DND-41 (cell line): ENCODE data around the gene CBARP.
"Not testable (repeated sequence)": the region's sequence is repeated elsewhere in the genome, so short reads cannot be mapped to it uniquely, and the experiment has no call there.

Source experiments
- ATAC-seq: fragments of 200-7000 bp; cut with Tn5 transposase; 3 replicates; pipeline ENCODE4 v1.9.1; 2021; ENCODE audit warnings: low read depth; ENCODE audit not compliant: insufficient read depth
- DNase-seq: peaks from one replicate; pipeline ENCODE4 v3.0.0-alpha.2; 2020
- H2AFZ ChIP-seq: 2 replicates; pipeline ENCODE4 v1.6.0; 2012; ENCODE audit warnings: low read depth, low read length
- H3K27ac ChIP-seq: 2 replicates; pipeline ENCODE4 v1.5.1; 2012; ENCODE audit warnings: low read length, inconsistent platforms
- H3K27me3 ChIP-seq: fragments of 200-600 bp; sonication (generic); 2 replicates; pipeline ENCODE4 v1.6.0; 2012; ENCODE audit warnings: low read length, mild to moderate bottlenecking, inconsistent platforms; ENCODE audit not compliant: insufficient read depth, poor library complexity
- H3K36me3 ChIP-seq: 2 replicates; pipeline ENCODE4 v1.5.1; 2012; ENCODE audit warnings: low read length, inconsistent platforms; ENCODE audit not compliant: insufficient read depth
- H3K4me1 ChIP-seq: 2 replicates; pipeline ENCODE4 v1.5.1; 2012; ENCODE audit warnings: mild to moderate bottlenecking, low read length; ENCODE audit not compliant: insufficient read depth
- H3K4me2 ChIP-seq: 2 replicates; pipeline ENCODE4 v1.6.0; 2012; ENCODE audit warnings: mild to moderate bottlenecking, moderate library complexity, low read length, inconsistent platforms; ENCODE audit not compliant: insufficient read depth
- H3K4me3 ChIP-seq, 2 experiments: fragments of 200-600 bp in 1 of 2; shearing (Covaris generic) in 1 of 2; 2 replicates each; pipeline ENCODE4 v1.5.1; 2012 to 2016; ENCODE audit warnings: inconsistent platforms in 2 of 2, low read length in 2 of 2, mild to moderate bottlenecking in 2 of 2, low read depth in 1 of 2, moderate library complexity in 1 of 2
- H3K79me2 ChIP-seq: 2 replicates; pipeline ENCODE4 v1.6.0; 2012; ENCODE audit warnings: low read length, inconsistent platforms; ENCODE audit not compliant: insufficient read depth
- H3K9ac ChIP-seq: 2 replicates; pipeline ENCODE4 v1.6.0; 2012; ENCODE audit warnings: low read depth, mild to moderate bottlenecking, inconsistent platforms, low read length, moderate library complexity
- H3K9me3 ChIP-seq: 2 replicates; pipeline ENCODE4 v1.5.1; 2012; ENCODE audit warnings: low read length, moderate library complexity, mild to moderate bottlenecking, inconsistent platforms; ENCODE audit not compliant: insufficient read depth, severe bottlenecking
- H4K20me1 ChIP-seq: 2 replicates; pipeline ENCODE4 v1.6.0; 2012; ENCODE audit warnings: low read length; ENCODE audit not compliant: insufficient read depth
- EZH2 ChIP-seq: IDR thresholded peaks from 3 replicates; pipeline ENCODE4 v1.6.1; 2012; ENCODE audit warnings: borderline replicate concordance, low read depth, mild to moderate bottlenecking, moderate library complexity, low read length, inconsistent platforms; ENCODE audit not compliant: severe bottlenecking
- TF ChIP-seq, protein P1 (sequence below): IDR thresholded peaks from 2 replicates; pipeline ENCODE4 v1.5.1; 2012; ENCODE audit warnings: borderline replicate concordance, low read length, moderate library complexity, mild to moderate bottlenecking; ENCODE audit not compliant: poor library complexity, severe bottlenecking; ENCODE audit errors: extremely low read depth

Gene CBARP

DNA sequence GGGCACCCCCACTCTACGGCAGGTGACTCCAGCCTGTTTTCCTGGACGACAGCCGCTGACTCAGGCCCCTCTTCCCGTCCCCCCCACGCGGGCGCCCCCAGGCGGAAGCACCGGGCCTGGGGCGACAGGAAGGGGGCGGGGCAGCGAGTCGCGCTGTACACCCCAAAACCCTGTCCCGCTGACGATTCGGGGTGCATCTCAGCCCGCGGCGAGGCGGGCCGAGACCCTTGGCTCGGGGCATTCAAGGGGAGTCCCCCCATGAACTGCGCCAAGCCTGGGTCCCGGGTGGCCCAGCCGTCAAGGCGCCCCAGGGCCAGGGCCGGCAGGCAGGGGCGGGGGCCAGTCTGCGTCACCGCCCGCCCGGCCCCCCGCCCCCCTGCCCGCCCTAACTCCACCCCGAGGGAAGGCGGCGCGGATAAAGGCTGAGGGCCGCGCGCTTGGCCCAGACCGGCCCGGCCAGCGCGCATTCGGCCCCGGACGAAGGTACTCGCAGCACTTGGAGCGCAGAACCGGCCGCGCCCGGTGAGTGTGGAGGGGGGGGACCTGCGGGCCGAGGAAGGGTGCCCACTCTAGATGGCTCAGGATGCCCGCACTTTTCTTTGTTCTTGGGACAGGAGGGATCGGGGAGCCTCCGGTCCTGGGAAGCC lies 10.5 kb upstream of the CBARP start, which contains the start of gene MIDN:
Gene MIDN (plus strand): TSS at position 445 of the 647 bp plus-strand sequence. CDS start 1,714 bp downstream, outside the sequence.
- no peak for ATAC-seq
- Histone ChIP-seq H3K9me3 (no peaks in the 10 kb centered on the region), H3K36me3 (peaks cover 23% of the 10 kb centered on the region; the same call in 1 of the 2 replicates), H2AFZ (peak within 1 kb of the TSS; percentile 65), H3K79me2 (peaks cover 43% of the 10 kb centered on the region), H3K4me1 (peaks cover 46% of the 10 kb centered on the region), H4K20me1 (peaks cover 36% of the 10 kb centered on the region), H3K4me2 (peak within 1 kb of the TSS; percentile 71), H3K27me3 (no peaks in the 10 kb centered on the region), H3K4me3 (peak within 1 kb of the TSS; percentile 24 to 57; a peak in 3 of 4 replicates), H3K27ac (peak within 1 kb of the TSS; percentile 78), H3K9ac (peak within 1 kb of the TSS; percentile 96)
- TF ChIP-seq, protein P1, sequence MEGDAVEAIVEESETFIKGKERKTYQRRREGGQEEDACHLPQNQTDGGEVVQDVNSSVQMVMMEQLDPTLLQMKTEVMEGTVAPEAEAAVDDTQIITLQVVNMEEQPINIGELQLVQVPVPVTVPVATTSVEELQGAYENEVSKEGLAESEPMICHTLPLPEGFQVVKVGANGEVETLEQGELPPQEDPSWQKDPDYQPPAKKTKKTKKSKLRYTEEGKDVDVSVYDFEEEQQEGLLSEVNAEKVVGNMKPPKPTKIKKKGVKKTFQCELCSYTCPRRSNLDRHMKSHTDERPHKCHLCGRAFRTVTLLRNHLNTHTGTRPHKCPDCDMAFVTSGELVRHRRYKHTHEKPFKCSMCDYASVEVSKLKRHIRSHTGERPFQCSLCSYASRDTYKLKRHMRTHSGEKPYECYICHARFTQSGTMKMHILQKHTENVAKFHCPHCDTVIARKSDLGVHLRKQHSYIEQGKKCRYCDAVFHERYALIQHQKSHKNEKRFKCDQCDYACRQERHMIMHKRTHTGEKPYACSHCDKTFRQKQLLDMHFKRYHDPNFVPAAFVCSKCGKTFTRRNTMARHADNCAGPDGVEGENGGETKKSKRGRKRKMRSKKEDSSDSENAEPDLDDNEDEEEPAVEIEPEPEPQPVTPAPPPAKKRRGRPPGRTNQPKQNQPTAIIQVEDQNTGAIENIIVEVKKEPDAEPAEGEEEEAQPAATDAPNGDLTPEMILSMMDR = no peak
- TF ChIP-seq EZH2 = no peak
- no peak for DNase-seq

DNA sequence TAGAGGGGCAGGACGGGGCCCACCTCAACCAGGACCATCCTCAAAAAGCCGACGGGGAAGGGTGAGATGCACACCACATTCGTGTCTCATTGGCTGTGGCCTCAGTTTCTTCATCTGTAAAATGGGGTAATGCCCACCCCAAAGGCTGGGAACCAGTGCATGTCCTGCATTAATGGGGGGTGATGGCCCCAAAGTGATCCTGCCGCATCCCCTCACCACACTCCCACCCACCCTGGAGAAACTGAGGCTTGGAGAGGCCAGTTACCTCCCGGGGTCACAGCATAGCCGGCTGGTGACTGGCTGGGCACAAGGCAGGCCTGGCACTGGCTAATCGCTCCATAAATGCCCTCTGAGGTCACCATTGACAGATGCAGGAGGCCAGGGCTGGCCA lies 9.9 kb upstream of the CBARP start:
- H3K36me3 ChIP-seq = peaks cover 22% of the 10 kb centered on the region; the same call in 1 of the 2 replicates
- no peak overlapping the region for H3K4me3 ChIP-seq
- H4K20me1 ChIP-seq = peaks cover 32% of the 10 kb centered on the region
- peaks cover 46% of the 10 kb centered on the region for H3K79me2 ChIP-seq
- no peaks in the 10 kb centered on the region for H3K9me3 ChIP-seq
- ATAC-seq (no peak), DNase-seq (no peak)
- no peak overlapping the region for H2AFZ ChIP-seq
- H3K4me1 ChIP-seq = peaks cover 46% of the 10 kb centered on the region
- H3K9ac ChIP-seq = no peak overlapping the region
- no peak for TF ChIP-seq EZH2
- TF ChIP-seq, protein P1 = no peak
- no peaks in the 10 kb centered on the region for H3K27me3 ChIP-seq
- H3K27ac ChIP-seq = no peak overlapping the region
- H3K4me2 ChIP-seq = no peak overlapping the region

DNA sequence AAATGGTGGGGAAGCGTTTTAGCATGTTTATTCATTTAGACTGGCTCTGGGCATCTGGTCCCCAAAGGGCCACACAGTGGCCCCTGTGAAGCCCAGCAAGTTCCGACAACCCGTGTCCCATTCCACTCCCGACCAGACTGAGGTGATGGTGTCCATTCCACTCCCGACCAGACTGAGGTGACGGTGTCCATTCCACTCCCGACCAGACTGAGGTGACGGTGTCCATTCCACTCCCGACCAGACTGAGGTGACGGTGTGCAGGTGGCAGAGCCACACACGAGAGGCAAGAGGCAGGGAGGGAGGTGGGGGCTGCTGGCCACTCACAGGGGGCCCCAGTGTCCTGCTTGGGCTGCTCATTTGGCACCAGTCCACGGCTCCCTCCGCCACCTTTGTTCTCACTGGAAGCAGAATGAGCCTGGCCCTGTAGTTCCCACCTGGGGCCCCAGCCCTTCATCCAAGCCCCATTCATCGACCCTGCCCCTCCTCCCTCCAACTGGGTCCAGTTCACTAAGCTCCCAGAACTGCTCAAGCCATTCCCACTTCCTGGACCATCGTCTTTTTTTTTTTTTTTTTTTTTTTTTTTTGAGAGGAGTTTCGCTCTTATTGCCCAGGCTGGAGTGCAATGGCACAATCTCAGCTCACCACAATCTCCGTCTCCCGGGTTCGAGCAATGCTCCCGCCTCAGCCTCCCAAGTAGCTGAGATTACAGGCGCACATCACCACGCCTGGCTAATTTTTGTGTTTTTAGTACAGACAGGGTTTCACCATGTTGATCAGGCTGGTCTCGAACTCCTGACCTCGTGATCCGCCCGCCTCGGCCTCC lies 8.7 kb upstream of the CBARP start:
- not testable (repeated sequence) for DNase-seq, H2AFZ ChIP-seq, H3K4me3 ChIP-seq, ATAC-seq, H3K9me3 ChIP-seq, H3K9ac ChIP-seq, H3K4me2 ChIP-seq, H3K27ac ChIP-seq, H3K27me3 ChIP-seq
- Histone ChIP-seq H3K4me1 (peaks cover 42% of the 10 kb centered on the region), H3K36me3 (peaks cover 18% of the 10 kb centered on the region; the same call in 1 of the 2 replicates), H3K79me2 (peaks cover 47% of the 10 kb centered on the region), H4K20me1 (peaks cover 25% of the 10 kb centered on the region)
